HL-60 (cell line): ENCODE results near the gene NAPB.

Source experiments
- REST ChIP-seq: IDR thresholded peaks from 2 replicates; pipeline ENCODE4 v1.6.1; 2012; ENCODE audit warnings: low read depth; ENCODE audit not compliant: insufficient replicate concordance
- SPI1 ChIP-seq: IDR thresholded peaks from 2 replicates; pipeline ENCODE4 v1.6.1; 2012; ENCODE audit warnings: low read depth, mild to moderate bottlenecking, borderline replicate concordance

DNA sequence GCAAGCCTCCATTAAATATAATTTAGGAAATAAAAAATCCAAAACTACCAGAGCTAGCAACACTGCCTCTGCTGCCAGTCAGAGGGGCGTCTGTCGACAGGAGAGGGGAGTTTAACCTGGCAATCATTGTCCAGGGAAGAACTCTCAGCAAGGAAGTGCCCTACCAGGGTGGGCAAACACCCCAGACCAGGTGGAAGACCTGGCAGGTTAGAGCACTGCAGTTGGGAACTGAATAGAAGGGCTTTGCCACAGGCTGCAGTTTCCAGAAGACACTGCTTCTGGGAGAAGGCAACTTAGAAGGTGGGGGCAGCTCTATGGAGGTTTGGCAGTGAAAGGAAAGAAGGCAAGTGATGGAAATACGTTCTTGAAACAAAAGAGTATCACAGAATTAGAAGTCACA, 11.5 kb downstream of the NAPB start:
- TF ChIP-seq SPI1 (no peak), REST (no peak)
